OCI-LY3 (cell line): Measurements from ENCODE around the gene PTPRM.

ENCODE experiments used
- H2AFZ ChIP-seq: fragments of 200-600, 300-600 bp; shearing (Covaris generic); 2 replicates; pipeline ENCODE4 v1.6.0; 2014; ENCODE audit warnings: antibody characterized with exemption, low read depth, low read length
- H3K27ac ChIP-seq: fragments of 200-600, 300-600 bp; sonication (generic); 2 replicates; pipeline ENCODE4 v1.5.1; 2014; ENCODE audit warnings: mild to moderate bottlenecking, low read length, moderate library complexity, mixed read lengths
- H3K27me3 ChIP-seq: fragments of 200-600, 300-600 bp; sonication (generic); 2 replicates; pipeline ENCODE4 v1.6.1; 2014; ENCODE audit warnings: low read depth, low read length, mixed read lengths
- H3K36me3 ChIP-seq: fragments of 200-600, 300-600 bp; sonication (generic); replicated peaks from 2 replicates; pipeline ENCODE3; 2014; ENCODE audit warnings: low read depth, low read length, mixed read lengths
- H3K4me1 ChIP-seq: fragments of 300-600, 200-600 bp; sonication (generic); 2 replicates; pipeline ENCODE4 v1.6.1; 2014; ENCODE audit warnings: low read length, mixed read lengths
- H3K4me2 ChIP-seq: fragments of 200-600, 300-600 bp; sonication (generic); 2 replicates; pipeline ENCODE4 v1.6.1; 2014; ENCODE audit warnings: low read length, mixed read lengths
- H3K4me3 ChIP-seq: fragments of 300-600, 200-600 bp; sonication (generic); 2 replicates; pipeline ENCODE4 v1.5.1; 2014; ENCODE audit warnings: antibody characterized with exemption, mild to moderate bottlenecking, low read length, moderate library complexity
- H3K79me2 ChIP-seq: fragments of 300-600, 200-600 bp; shearing (Covaris generic); 2 replicates; pipeline ENCODE4 v1.6.1; 2014; ENCODE audit warnings: mild to moderate bottlenecking, low read length, mixed read lengths
- H3K9ac ChIP-seq: fragments of 300-600, 200-600 bp; shearing (Covaris generic); 2 replicates; pipeline ENCODE4 v1.6.0; 2014; ENCODE audit warnings: mild to moderate bottlenecking, low read length, moderate library complexity
- H3K9me3 ChIP-seq: fragments of 200-600, 300-600 bp; shearing (Covaris generic); 2 replicates; pipeline ENCODE4 v1.6.1; 2014; ENCODE audit warnings: low read length, mixed read lengths; ENCODE audit not compliant: insufficient read depth
- H4K20me1 ChIP-seq: fragments of 200-600, 300-600 bp; sonication (generic); 2 replicates; pipeline ENCODE4 v1.6.1; 2016; ENCODE audit warnings: low read length, mixed read lengths; ENCODE audit not compliant: insufficient read depth
- CTCF ChIP-seq: fragments of 200-600, 300-600 bp; sonication (generic); IDR thresholded peaks from 2 replicates; pipeline ENCODE4 v1.5.1; 2014; ENCODE audit warnings: antibody characterized with exemption, low read length, low read depth
- EZH2phosphoT487 ChIP-seq: fragments of 200-600 bp; shearing (Covaris generic); IDR thresholded peaks from 2 replicates; pipeline ENCODE4 v1.6.1; 2018; ENCODE audit warnings: antibody characterized with exemption, mixed run types, low read depth

The PTPRM gene

GRCh38 chr18:8283891-8284585 is 716.9 kb downstream of the PTPRM start:
- H3K27ac ChIP-seq, result no peak overlapping the region
- H4K20me1 ChIP-seq, result no peaks in the 10 kb centered on the region
- no peaks in the 10 kb centered on the region for H3K79me2 ChIP-seq
- H3K4me2 ChIP-seq, result no peak overlapping the region
- H3K27me3 ChIP-seq, result no peaks in the 10 kb centered on the region
- no peak overlapping the region for H3K9ac ChIP-seq
- H2AFZ ChIP-seq, result no peak overlapping the region
- no peak for TF ChIP-seq CTCF
- TF ChIP-seq EZH2phosphoT487, result no peak
- peaks cover 7% of the 10 kb centered on the region for H3K4me1 ChIP-seq
- H3K9me3 ChIP-seq, result no peaks in the 10 kb centered on the region
- no peak overlapping the region for H3K4me3 ChIP-seq
- H3K36me3 ChIP-seq, result no peaks in the 10 kb centered on the region

GRCh38 chr18:8286303-8286702 is 719.2 kb downstream of the PTPRM start:
- Histone ChIP-seq H3K36me3 (no peaks in the 10 kb centered on the region), H3K9me3 (no peaks in the 10 kb centered on the region), H3K4me1 (peaks cover 7% of the 10 kb centered on the region), H3K79me2 (no peaks in the 10 kb centered on the region), H4K20me1 (no peaks in the 10 kb centered on the region), H3K27ac (no peak overlapping the region), H3K4me3 (no peak overlapping the region), H2AFZ (no peak overlapping the region), H3K9ac (no peak overlapping the region), H3K4me2 (0 out of 2 replicates have a peak overlapping the region, but pooled peaks have one; percentile 2), H3K27me3 (no peaks in the 10 kb centered on the region)
- no peak for TF ChIP-seq CTCF
- TF ChIP-seq EZH2phosphoT487, result no peak

GRCh38 chr18:8287196-8287885 is 720.2 kb downstream of the PTPRM start:
- Histone ChIP-seq H2AFZ (no peak overlapping the region), H3K79me2 (no peaks in the 10 kb centered on the region), H3K36me3 (no peaks in the 10 kb centered on the region), H3K27me3 (peaks cover 2% of the 10 kb centered on the region; the same call in 1 of the 2 replicates), H3K27ac (no peak overlapping the region), H3K9ac (no peak overlapping the region), H3K4me2 (no peak overlapping the region), H3K9me3 (no peaks in the 10 kb centered on the region), H3K4me3 (no peak overlapping the region), H3K4me1 (peaks cover 7% of the 10 kb centered on the region), H4K20me1 (no peaks in the 10 kb centered on the region)
- TF ChIP-seq CTCF (no peak), EZH2phosphoT487 (no peak)

- H3K9ac ChIP-seq, result no peak overlapping the region
- H4K20me1 ChIP-seq, result no peaks in the 10 kb centered on the region
- H3K4me3 ChIP-seq, result no peak overlapping the region
- no peaks in the 10 kb centered on the region for H3K36me3 ChIP-seq
- H3K27me3 ChIP-seq, result peaks cover 5% of the 10 kb centered on the region; the same call in 1 of the 2 replicates
- H3K4me2 ChIP-seq, result no peak overlapping the region
- no peak overlapping the region for H3K27ac ChIP-seq
- TF ChIP-seq EZH2phosphoT487 (no peak), CTCF (no peak)
- no peaks in the 10 kb centered on the region for H3K79me2 ChIP-seq
- H3K9me3 ChIP-seq, result no peaks in the 10 kb centered on the region
- no peak overlapping the region for H2AFZ ChIP-seq
- peaks cover 7% of the 10 kb centered on the region for H3K4me1 ChIP-seq
Observed at GRCh38 chr18:8288472-8289195, 721.5 kb downstream of the PTPRM start.
